HPDE6-E6E7 (cell line): ENCODE data around the gene CRMP1.
"Not testable (repeated sequence)": the region's sequence is repeated elsewhere in the genome, so short reads cannot be mapped to it uniquely, and the experiment has no call there.

ENCODE experiments used
- DNase-seq: peaks from one replicate; pipeline ENCODE4 v3.0.0; 2011; ENCODE audit warnings: missing footprints; ENCODE audit errors: extremely low spot score

The CRMP1 gene

DNA sequence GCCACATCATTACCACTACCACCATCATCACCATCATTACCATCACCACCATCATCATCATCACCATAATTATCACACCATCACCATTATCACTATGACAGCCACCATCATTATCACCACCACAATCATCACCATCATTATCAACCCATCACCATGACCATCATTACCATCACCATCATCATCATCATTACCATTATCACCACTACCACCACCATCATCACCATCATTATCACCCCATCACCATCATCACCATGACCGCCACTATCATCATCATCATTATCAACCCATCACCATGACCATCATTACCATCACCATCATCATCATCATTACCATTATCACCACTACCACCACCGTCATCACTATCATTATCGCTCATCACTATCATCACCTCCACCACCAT, 36.5 kb downstream of the CRMP1 start:
- DNase-seq = not testable (repeated sequence)

GRCh38 chr4:5854929-5855328, 38.0 kb downstream of the CRMP1 start:
- no peak for DNase-seq

DNA sequence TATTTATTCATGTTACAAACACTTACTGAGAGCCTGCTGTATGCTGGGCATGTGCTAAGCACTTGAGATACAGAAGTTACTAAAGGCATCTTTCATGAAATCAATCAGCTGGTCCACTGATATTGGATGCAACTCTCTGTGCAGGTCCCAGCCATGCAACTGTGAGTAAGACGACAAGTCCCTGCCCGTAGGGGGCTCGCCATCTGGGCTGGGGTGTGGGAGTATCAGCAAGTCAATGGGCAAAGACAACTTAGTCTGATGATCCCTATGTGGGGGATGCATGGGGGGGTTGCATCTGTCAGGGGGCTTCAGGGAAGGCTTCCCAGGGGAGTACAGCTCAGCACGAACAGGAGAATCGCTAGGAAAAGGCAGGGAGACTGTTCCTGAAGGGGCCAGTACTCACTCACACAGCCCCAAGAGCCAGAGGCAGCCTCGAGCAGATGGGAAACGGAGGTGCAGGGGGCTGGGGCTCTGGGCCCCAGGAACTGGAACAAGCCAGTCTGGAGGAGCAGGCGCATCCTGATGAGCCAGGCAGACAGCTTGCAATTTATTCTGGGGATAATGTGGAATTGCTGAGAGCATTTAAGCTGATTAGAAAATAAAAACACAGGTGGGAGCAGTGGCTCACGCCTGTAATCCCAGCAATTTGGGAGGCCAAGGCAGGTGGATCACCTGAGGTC, 40.2 kb downstream of the CRMP1 start:
- no peak for DNase-seq

DNA sequence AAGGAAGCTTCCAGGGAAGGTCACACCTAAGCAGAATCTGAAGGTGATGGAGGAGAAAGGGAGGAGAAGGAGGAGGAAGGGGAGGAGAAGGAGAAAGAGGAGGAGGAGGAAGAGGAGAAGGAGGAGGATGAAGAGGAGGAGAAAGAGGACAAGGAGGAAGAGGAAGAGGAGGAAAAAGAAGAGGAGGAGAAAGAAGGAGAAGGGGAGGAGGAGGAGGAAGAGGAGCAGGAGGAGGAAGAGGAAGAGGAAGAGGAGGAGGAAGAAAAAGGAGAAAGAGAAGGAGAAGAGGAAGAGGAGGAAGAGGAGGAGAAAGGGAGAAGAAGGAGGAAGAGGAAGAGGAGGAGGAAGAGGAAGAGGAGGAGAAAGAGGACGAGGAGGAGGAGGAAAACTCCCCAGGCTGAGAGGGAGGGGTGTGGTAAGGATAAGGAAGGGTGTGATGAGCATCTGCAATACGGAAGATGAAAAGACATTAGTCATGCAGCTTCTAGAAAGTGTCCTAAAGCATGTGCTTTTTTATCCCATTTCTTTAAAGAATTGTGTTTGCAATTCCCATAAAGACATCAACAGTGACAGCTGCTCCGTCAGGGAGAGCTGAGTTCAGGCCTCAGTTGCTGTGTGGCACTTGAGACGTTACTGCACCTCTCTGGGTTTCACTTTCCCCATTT, 41.1 kb downstream of the CRMP1 start:
- no peak for DNase-seq

GRCh38 chr4:5845035-5845905, 47.6 kb downstream of the CRMP1 start:
- DNase-seq = no peak

GRCh38 chr4:5843573-5844530, 49.0 kb downstream of the CRMP1 start:
- DNase-seq = no peak

- no peak for DNase-seq
Observed at GRCh38 chr4:5842456-5842855, 50.4 kb downstream of the CRMP1 start.

- DNase-seq = no peak
Observed at GRCh38 chr4:5839751-5840674, 52.9 kb downstream of the CRMP1 start.

GRCh38 chr4:5839332-5839731, 53.6 kb downstream of the CRMP1 start:
- DNase-seq = no peak

DNA sequence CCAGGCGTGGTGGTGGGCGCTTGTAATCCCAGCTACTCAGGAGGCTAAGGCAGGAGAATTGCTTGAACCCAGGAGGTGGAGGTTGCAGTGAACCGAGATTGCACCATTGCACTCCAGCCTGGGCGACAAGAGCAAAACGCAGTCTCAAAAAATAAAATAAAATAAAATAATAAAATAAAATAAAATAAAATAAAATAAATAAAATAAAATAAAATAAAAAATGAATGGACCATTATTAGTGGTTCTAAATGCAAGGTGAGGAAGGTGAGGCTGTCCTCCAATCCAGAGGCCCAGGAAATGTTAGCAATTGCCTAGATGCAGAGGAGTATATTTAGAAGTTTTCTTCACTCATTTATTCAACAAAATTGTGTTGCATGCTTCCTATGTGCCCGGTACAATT, 55.4 kb downstream of the CRMP1 start:
- not testable (repeated sequence) for DNase-seq

- DNase-seq = no peak
Observed at GRCh38 chr4:5836943-5837342, 55.9 kb downstream of the CRMP1 start.

- no peak for DNase-seq
Observed at GRCh38 chr4:5828005-5828391, 64.9 kb downstream of the CRMP1 start.

- DNase-seq = no peak
Observed at GRCh38 chr4:5827108-5828004, 65.5 kb downstream of the CRMP1 start.

- DNase-seq = no peak
Observed at GRCh38 chr4:5826437-5827107, 66.3 kb downstream of the CRMP1 start.

DNA sequence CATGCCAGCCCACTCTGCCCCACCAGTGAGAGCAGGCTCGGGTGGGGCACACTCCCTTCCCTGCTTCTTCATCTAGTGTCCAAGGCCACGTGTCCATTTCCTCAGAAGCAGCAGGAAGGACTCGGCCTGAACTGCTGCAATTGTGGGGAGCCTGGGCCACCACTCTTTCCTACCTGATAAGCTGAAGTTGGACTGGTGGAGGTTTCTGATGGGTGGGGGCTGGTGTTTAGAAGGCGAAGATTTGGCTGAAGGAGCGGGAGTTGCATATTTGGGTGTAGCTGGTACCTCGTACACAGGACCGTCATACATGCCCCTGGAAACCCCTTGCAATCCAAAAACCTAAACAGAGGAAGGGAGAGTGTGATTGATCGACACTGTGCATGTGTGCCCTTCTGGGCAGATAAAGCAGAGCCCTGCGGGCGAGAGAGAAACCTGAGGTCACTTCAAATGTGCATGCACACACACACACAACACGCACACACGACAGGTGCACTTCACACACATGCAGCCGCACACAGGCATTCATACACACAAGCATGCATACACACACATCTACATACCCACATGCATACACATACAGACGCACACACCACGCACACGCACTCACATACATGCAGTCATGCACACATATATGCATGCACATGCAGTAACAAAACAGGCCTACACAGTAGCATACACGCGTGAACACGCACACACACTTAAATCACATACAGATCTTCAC, 67.4 kb downstream of the CRMP1 start:
- no peak for DNase-seq

GRCh38 chr4:5824635-5825034, 68.3 kb downstream of the CRMP1 start:
- DNase-seq = peak; percentile 21

- no peak for DNase-seq
Observed at GRCh38 chr4:5824227-5824626, 68.7 kb downstream of the CRMP1 start.

- DNase-seq = no peak
Observed at GRCh38 chr4:5823542-5824211, 69.2 kb downstream of the CRMP1 start.
